ENCODE data around the gene CLASP1. TPM values are rescaled to one million over a fixed set of nuclear protein-coding genes. Genes with fewer than 3 reads are reported as not detected.

The CLASP1 gene
- total RNA-seq, 2 experiments from 2014 or later: 58.0 to 58.5 TPM

DNA sequence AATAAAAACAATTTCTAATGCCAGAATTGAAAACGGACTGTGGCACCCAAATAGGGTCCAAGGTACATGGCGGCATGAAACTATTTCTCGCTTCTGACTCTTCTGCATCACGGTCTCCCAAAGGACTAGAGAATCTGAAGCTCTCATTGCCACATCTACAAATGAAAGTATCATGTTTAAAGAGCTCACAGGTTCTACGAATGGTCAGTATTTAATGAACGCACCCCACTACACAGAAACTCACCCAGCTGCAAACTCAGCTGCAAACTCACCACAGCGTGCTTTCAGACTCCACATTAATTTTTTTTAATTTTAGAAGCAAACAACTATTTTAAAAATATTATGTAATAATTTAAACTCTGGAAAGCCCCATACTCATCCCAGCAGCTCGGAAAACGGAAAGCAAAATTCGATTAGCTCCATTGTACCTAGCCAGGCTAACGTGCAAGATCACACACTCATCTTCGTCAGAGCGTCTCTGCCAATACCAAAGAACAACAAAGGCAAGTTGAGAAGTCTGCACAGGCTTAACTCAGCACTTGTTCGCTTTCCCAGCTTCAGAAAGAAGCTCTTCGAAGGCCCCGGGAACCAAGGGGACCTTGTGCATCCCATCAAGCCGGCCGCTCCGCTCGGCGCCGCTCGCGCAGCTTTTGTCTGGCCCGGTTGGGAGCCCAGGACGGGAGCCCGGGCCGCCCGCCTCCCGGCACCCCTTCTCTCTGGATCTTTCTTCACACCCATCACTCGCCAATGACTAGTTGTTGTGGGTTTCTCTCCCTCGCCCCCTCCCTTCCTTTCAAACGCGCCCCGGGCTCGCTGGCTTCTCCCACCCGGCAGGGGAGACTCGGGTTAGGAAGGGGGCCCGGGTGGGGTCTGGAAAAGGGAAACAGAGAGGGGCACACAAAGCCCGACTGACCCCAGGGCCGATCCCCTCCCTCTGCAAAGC is 785 bp downstream of the CLASP1 start:
- Histone ChIP-seq H3K27ac (ENCODE audit: low read depth in 1 of 2, low read length in 2 of 2) (peak overlapping the region; percentile 94), H3K4me3 (ENCODE audit: low read length) (peak overlapping the region; percentile 77), H3K4me1 (ENCODE audit: insufficient read depth, low read length) (peaks cover 25% of the 10 kb centered on the region), H3K36me3 (ENCODE audit: insufficient read depth, low read length) (no peaks in the 10 kb centered on the region), H3K9me3 (ENCODE audit: control insufficient read depth in 1 of 2, insufficient read depth in 1 of 2, low read length in 2 of 2) (no peaks in the 10 kb centered on the region), H3K27me3 (ENCODE audit: control insufficient read depth in 1 of 2, insufficient read depth in 2 of 2, low read length in 2 of 2) (no peaks in the 10 kb centered on the region)
- Mint-ChIP-seq H3K27ac (peak overlapping the region; percentile 99), H3K27me3 (peaks cover 4% of the 10 kb centered on the region), H3K4me1 (ENCODE audit: low read depth) (peaks cover 77% of the 10 kb centered on the region), H3K36me3 (ENCODE audit: low read depth) (peaks cover 35% of the 10 kb centered on the region), H3K4me3 (peak overlapping the region; percentile 98), H3K9me3 (no peaks in the 10 kb centered on the region)
- no peak for TF ChIP-seq CTCF (IDR thresholded peaks at IDR 0.05)
- POLR2A ChIA-PET: interaction anchor here (0.7 to 4.4 kb wide), 10 partner anchors 14 to 118 kb away, joined by 3 to 154 read pairs (median 6); partner anchors contain the start of genes NIFK, RNU4ATAC and TSN
- DNase-seq: peak; percentile 11 to 85 (median 36)
- ATAC-seq (ENCODE audit: poor library complexity): peak; percentile 44
- CTCF ChIA-PET: interaction anchor here (3.3 kb wide), 1 partner anchor 117 kb away, joined by 19 read pairs; the partner anchor contains the start of gene RNU4ATAC
- intact Hi-C loops (cut with DNase I, micrococcal nuclease): loop anchor here (1.0 to 5.0 kb wide), 7 partner anchors 46 to 118 kb away; partner anchors contain the start of genes NIFK (in 1 of the 2) and RNU4ATAC (in 1 of the 2)

DNA sequence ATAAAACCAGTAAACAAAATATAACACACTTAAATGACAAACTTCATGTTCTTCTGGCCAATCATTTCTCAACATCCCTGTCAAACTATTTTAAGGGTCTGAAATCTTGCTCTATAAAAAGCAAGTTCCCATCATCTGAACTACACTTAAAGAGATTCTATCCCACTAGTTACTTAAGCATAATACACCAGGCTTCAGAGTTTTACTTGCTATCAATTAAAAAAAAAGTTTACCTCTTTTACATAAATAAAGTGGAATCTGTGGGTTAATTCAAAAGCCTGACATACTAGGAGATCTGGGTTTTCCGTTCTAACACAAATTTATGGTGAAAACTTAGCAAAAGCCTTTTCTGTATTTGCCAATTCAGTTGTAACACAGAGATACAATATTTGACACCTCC is 1.9 kb downstream of the CLASP1 start:
- H3K27ac ChIP-seq (ENCODE audit: low read depth in 1 of 2, low read length in 2 of 2): no peak overlapping the region
- peaks cover 23% of the 10 kb centered on the region for H3K4me1 ChIP-seq (ENCODE audit: insufficient read depth, low read length)
- Mint-ChIP-seq H3K27me3 (peaks cover 4% of the 10 kb centered on the region), H3K36me3 (ENCODE audit: low read depth) (peaks cover 37% of the 10 kb centered on the region), H3K27ac (peak overlapping the region; percentile 99), H3K4me1 (ENCODE audit: low read depth) (peaks cover 73% of the 10 kb centered on the region), H3K9me3 (no peaks in the 10 kb centered on the region), H3K4me3 (peak overlapping the region; percentile 68)
- TF ChIP-seq CTCF (IDR thresholded peaks at IDR 0.05): no peak
- H3K27me3 ChIP-seq (ENCODE audit: control insufficient read depth in 1 of 2, insufficient read depth in 2 of 2, low read length in 2 of 2): no peaks in the 10 kb centered on the region
- POLR2A ChIA-PET: interaction anchor here (1.2 to 4.4 kb wide), 4 partner anchors 52 to 117 kb away, joined by 4 to 154 read pairs (median 58); partner anchors contain the start of genes NIFK and RNU4ATAC
- H3K9me3 ChIP-seq (ENCODE audit: control insufficient read depth in 1 of 2, insufficient read depth in 1 of 2, low read length in 2 of 2): no peaks in the 10 kb centered on the region
- ATAC-seq (ENCODE audit: poor library complexity) (no peak), DNase-seq (no peak)
- no peak overlapping the region for H3K4me3 ChIP-seq (ENCODE audit: low read length)
- intact Hi-C loops (cut with DNase I, micrococcal nuclease): loop anchor here (5.0 kb wide), 2 partner anchors 45 to 50 kb away; no protein-coding TSS in a partner anchor
- CTCF ChIA-PET: no interaction called here
- H3K36me3 ChIP-seq (ENCODE audit: insufficient read depth, low read length): no peaks in the 10 kb centered on the region

GRCh38 chr2:121644715-121645114 is 4.5 kb downstream of the CLASP1 start:
- peaks cover 64% of the 10 kb centered on the region for H3K4me1 Mint-ChIP-seq (ENCODE audit: low read depth)
- TF ChIP-seq CTCF (IDR thresholded peaks at IDR 0.05): no peak
- no peaks in the 10 kb centered on the region for H3K9me3 Mint-ChIP-seq
- peaks cover 46% of the 10 kb centered on the region for H3K36me3 Mint-ChIP-seq (ENCODE audit: low read depth)
- intact Hi-C loops (cut with DNase I, micrococcal nuclease): loop anchor here (5.0 kb wide), 2 partner anchors 42 to 47 kb away; no protein-coding TSS in a partner anchor
- peak overlapping the region; percentile 52 for H3K27ac Mint-ChIP-seq
- ATAC-seq (ENCODE audit: poor library complexity): no peak
- H3K9me3 ChIP-seq (ENCODE audit: control insufficient read depth in 1 of 2, insufficient read depth in 1 of 2, low read length in 2 of 2): no peaks in the 10 kb centered on the region
- H3K4me3 Mint-ChIP-seq: peak overlapping the region; percentile 52
- no peak for DNase-seq
- H3K4me1 ChIP-seq (ENCODE audit: insufficient read depth, low read length): peaks cover 12% of the 10 kb centered on the region
- peaks cover 4% of the 10 kb centered on the region for H3K27me3 Mint-ChIP-seq
- no peaks in the 10 kb centered on the region for H3K27me3 ChIP-seq (ENCODE audit: control insufficient read depth in 1 of 2, insufficient read depth in 2 of 2, low read length in 2 of 2)
- ChIA-PET CTCF (interaction anchor here (1.5 kb wide), 1 partner anchor 132 kb away, joined by 3 read pairs; no protein-coding TSS in a partner anchor), POLR2A (interaction anchor here (1.0 kb wide), 1 partner anchor 114 kb away, joined by 4 read pairs; the partner anchor contains the start of gene RNU4ATAC)
- H3K4me3 ChIP-seq (ENCODE audit: low read length): no peak overlapping the region
- no peak overlapping the region for H3K27ac ChIP-seq (ENCODE audit: low read depth in 1 of 2, low read length in 2 of 2)
- peaks cover 3% of the 10 kb centered on the region for H3K36me3 ChIP-seq (ENCODE audit: insufficient read depth, low read length)

All from CD4-positive, alpha-beta T cell (primary cell).